Activated naive CD8-positive, alpha-beta T cell (primary cell): ENCODE data around the gene DENND1A.

Source experiments
- H3K27ac Mint-ChIP-seq: one replicate; pipeline ENCODE4 v1.8.0; 2021; ENCODE audit warnings: mixed read lengths
- H3K27me3 Mint-ChIP-seq: one replicate; pipeline ENCODE4 v1.8.0; 2021; ENCODE audit warnings: mixed read lengths
- H3K36me3 Mint-ChIP-seq: one replicate; pipeline ENCODE4 v1.8.0; 2021; ENCODE audit warnings: mixed read lengths
- H3K4me1 Mint-ChIP-seq: one replicate; pipeline ENCODE4 v1.8.0; 2021; ENCODE audit warnings: low read depth, mixed read lengths
- H3K4me3 Mint-ChIP-seq: one replicate; pipeline ENCODE4 v1.8.0; 2021; ENCODE audit warnings: mild to moderate bottlenecking, mixed read lengths
- H3K9me3 Mint-ChIP-seq: one replicate; pipeline ENCODE4 v1.8.0; 2021; ENCODE audit warnings: low read depth, mixed read lengths

The DENND1A gene

GRCh38 chr9:123419721-123420591, 510.0 kb downstream of the DENND1A start:
- Mint-ChIP-seq H3K36me3 (peaks cover 7% of the 10 kb centered on the region), H3K27me3 (no peaks in the 10 kb centered on the region), H3K9me3 (no peaks in the 10 kb centered on the region), H3K4me1 (no peaks in the 10 kb centered on the region), H3K27ac (no peak overlapping the region), H3K4me3 (no peak overlapping the region)

- H3K27ac Mint-ChIP-seq = no peak overlapping the region
- no peaks in the 10 kb centered on the region for H3K27me3 Mint-ChIP-seq
- no peaks in the 10 kb centered on the region for H3K9me3 Mint-ChIP-seq
- no peaks in the 10 kb centered on the region for H3K4me1 Mint-ChIP-seq
- H3K4me3 Mint-ChIP-seq = no peak overlapping the region
- H3K36me3 Mint-ChIP-seq = peaks cover 11% of the 10 kb centered on the region
These were observed 510.8 kb downstream of the DENND1A start for GRCh38 chr9:123419091-123419490.

DNA sequence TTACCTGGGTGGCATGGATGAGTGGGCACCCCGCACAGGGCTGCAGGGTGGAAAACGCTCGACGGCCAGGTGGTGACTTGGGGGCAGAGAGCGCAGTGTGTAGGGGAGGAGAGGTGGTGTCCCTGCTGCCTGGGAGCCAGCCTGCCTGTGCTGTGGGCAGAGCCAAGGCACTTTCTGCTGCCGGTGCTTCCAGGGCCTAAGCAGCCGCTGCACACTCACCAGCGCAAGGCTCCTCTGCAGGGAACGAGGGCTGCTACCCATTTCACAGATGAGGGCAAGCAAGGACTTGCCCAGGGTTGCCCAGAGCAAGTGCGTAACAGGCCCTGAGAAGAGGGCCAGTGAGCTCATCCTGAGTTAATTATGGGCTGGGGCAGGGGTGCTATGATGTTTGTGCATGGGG, 511.4 kb downstream of the DENND1A start:
- Mint-ChIP-seq H3K4me3 (no peak overlapping the region), H3K4me1 (no peaks in the 10 kb centered on the region), H3K9me3 (no peaks in the 10 kb centered on the region), H3K27ac (no peak overlapping the region), H3K27me3 (no peaks in the 10 kb centered on the region), H3K36me3 (peaks cover 11% of the 10 kb centered on the region)

- Mint-ChIP-seq H3K4me1 (no peaks in the 10 kb centered on the region), H3K27me3 (no peaks in the 10 kb centered on the region), H3K36me3 (peaks cover 11% of the 10 kb centered on the region), H3K27ac (no peak overlapping the region), H3K9me3 (no peaks in the 10 kb centered on the region), H3K4me3 (no peak overlapping the region)
These were observed 511.9 kb downstream of the DENND1A start for GRCh38 chr9:123418052-123418430.

DNA sequence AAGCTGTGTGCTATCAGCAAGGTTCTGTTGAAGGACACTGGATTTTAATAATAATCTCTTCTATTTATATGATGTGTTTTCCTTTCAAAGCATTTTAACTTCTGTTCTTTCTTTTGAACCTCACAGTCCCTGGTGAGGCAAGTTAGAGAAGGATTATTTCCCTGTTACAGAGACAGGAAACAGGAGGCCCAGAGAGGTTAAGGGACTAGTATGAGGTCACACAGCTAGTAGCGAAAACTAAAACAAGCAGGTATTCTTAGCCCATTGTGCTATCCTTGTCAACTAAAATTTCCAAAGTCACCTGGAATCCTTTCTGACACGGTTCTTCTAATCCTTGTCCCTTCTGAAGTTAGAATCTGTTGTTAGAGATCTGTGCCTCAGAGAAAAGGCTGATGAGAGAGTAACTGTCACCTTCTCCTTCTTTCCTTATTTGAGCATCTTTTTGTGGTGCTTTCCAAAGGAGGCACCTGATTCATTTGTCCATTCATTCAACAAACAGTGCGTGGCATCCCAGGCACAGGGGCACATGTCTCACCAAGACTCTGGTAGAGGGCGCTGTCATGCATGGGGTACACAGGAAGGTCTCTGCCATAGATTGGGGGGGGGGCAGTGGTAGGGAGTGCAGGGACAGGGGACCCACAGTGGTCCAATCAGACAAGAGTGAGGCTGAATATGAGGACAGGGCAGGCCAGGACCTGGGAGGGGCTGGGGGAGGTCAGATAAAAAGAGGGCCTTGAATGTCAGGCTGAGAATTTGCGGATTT, 512.5 kb downstream of the DENND1A start:
- Mint-ChIP-seq H3K4me1 (no peaks in the 10 kb centered on the region), H3K4me3 (no peak overlapping the region), H3K27ac (no peak overlapping the region)

GRCh38 chr9:123416176-123416575, 513.8 kb downstream of the DENND1A start:
- Mint-ChIP-seq H3K36me3 (peaks cover 9% of the 10 kb centered on the region), H3K4me3 (no peak overlapping the region), H3K4me1 (no peaks in the 10 kb centered on the region), H3K27me3 (no peaks in the 10 kb centered on the region), H3K27ac (no peak overlapping the region), H3K9me3 (no peaks in the 10 kb centered on the region)

More for the DNA sequence above, 512.5 kb downstream of the DENND1A start:
- no peaks in the 10 kb centered on the region for H3K27me3 Mint-ChIP-seq
- peaks cover 11% of the 10 kb centered on the region for H3K36me3 Mint-ChIP-seq
- H3K9me3 Mint-ChIP-seq = no peaks in the 10 kb centered on the region

DNA sequence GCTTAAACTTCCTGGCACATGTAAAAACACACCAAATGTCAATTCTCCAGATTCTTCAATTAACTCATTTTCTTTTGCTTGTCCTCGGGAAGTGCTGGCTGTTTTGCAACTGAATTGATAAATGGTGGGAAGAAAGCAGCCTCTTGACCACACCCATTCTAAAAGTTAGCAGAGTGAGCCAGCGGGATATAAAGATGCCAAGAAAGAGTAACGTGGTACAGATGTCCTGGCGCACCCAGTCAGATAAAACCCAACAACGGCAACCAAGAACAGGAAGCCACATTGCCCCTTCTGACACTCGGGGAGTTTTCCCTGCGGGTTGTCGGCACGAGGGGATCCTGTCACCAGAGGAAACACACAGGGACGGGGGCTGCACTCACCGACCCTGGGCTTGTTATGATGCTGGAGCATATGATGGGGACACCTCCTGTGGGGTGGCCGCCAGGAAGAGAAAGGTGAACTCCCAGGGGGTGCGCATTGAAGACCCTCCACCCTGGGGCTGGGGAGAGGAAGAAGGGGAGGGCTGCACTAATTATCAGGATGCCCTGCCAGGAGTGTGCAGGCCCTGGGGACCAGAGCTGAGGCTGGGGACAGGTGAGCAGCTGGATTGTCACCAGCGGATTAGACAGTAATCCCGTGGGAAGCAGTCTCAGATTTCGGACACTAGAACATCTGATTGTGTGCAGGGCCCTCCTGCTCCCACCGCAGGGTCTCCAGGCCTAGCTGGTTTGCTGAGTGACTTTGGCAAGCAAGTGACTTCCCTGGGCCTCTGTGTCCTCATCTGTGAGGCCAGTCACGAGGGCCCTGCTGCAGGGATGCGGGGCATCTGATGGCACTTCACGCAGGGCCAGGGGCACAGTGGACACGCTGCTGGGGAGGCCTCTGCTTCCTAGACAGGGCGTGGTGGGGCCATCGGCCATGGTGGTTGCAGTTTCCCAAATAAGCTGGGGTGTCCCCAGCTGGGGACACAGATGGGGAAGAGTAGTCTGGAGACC, 514.7 kb downstream of the DENND1A start:
- Mint-ChIP-seq H3K27ac (no peak overlapping the region), H3K9me3 (no peaks in the 10 kb centered on the region), H3K36me3 (peaks cover 7% of the 10 kb centered on the region), H3K4me1 (no peaks in the 10 kb centered on the region), H3K4me3 (no peak overlapping the region), H3K27me3 (no peaks in the 10 kb centered on the region)

DNA sequence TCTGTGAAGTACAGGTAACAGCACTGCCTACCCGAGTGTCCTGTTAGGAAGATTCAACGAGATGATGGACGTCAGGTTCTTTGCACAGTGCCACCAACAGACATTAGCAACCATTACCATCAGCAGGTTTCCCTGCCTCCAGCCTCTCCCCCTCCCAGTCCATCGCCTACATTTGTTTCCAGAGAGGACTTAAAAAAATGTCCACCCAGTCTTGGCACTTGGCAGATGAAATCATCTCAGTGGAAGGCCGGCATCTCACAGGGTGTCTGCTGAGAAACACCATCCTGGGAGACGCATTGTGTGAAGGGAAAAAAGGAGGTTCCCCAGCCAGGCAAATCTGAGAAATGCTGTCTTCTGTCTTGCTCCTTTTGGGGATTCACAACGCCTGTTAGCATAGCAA, 515.7 kb downstream of the DENND1A start:
- Mint-ChIP-seq H3K27me3 (no peaks in the 10 kb centered on the region), H3K36me3 (peaks cover 7% of the 10 kb centered on the region), H3K9me3 (no peaks in the 10 kb centered on the region), H3K4me3 (no peak overlapping the region), H3K4me1 (no peaks in the 10 kb centered on the region), H3K27ac (no peak overlapping the region)

GRCh38 chr9:123412171-123412820, 517.6 kb downstream of the DENND1A start:
- Mint-ChIP-seq H3K36me3 (peaks cover 4% of the 10 kb centered on the region), H3K27ac (no peak overlapping the region), H3K9me3 (no peaks in the 10 kb centered on the region), H3K4me3 (no peak overlapping the region), H3K27me3 (no peaks in the 10 kb centered on the region), H3K4me1 (no peaks in the 10 kb centered on the region)

DNA sequence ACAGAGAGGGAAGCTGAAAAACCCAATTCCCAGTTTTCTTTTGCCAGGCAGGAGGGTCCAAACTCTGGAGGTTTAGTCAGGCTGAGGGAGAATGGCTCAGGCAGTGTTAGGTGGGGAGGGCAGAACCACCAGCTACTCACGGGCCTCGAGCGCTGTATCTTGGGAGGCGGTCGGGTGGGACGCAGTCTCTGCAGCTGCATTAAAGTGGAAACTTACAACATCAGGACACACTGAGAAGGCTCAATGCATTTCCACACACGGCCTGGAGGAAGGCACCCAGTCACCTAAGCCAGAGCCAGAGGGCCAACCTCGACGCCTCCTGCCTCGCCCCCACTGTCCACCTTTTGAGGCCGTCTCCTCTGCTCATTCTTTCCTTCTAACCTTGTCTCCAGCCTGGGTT, 518.3 kb downstream of the DENND1A start:
- H3K36me3 Mint-ChIP-seq = peaks cover 4% of the 10 kb centered on the region
- no peaks in the 10 kb centered on the region for H3K9me3 Mint-ChIP-seq
- H3K27ac Mint-ChIP-seq = no peak overlapping the region

GRCh38 chr9:123411191-123411590, 518.7 kb downstream of the DENND1A start:
- peaks cover 7% of the 10 kb centered on the region for H3K4me1 Mint-ChIP-seq
- H3K9me3 Mint-ChIP-seq = no peaks in the 10 kb centered on the region
- H3K27me3 Mint-ChIP-seq = no peaks in the 10 kb centered on the region
- H3K4me3 Mint-ChIP-seq = no peak overlapping the region
- no peak overlapping the region for H3K27ac Mint-ChIP-seq
- H3K36me3 Mint-ChIP-seq = peaks cover 4% of the 10 kb centered on the region

More for the DNA sequence above, 518.3 kb downstream of the DENND1A start:
- Mint-ChIP-seq H3K4me1 (peaks cover 2% of the 10 kb centered on the region), H3K27me3 (no peaks in the 10 kb centered on the region), H3K4me3 (no peak overlapping the region)

GRCh38 chr9:123410281-123410910, 519.5 kb downstream of the DENND1A start:
- H3K9me3 Mint-ChIP-seq = no peaks in the 10 kb centered on the region
- no peak overlapping the region for H3K4me3 Mint-ChIP-seq
- peaks cover 4% of the 10 kb centered on the region for H3K36me3 Mint-ChIP-seq
- H3K4me1 Mint-ChIP-seq = peaks cover 9% of the 10 kb centered on the region
- H3K27ac Mint-ChIP-seq = no peak overlapping the region
- no peaks in the 10 kb centered on the region for H3K27me3 Mint-ChIP-seq

- Mint-ChIP-seq H3K9me3 (no peaks in the 10 kb centered on the region), H3K36me3 (no peaks in the 10 kb centered on the region), H3K27me3 (no peaks in the 10 kb centered on the region), H3K4me1 (peaks cover 9% of the 10 kb centered on the region), H3K27ac (no peak overlapping the region), H3K4me3 (no peak overlapping the region)
These were observed 521.3 kb downstream of the DENND1A start for GRCh38 chr9:123408313-123409262.
